RKO (cell line): ENCODE measurements around the gene L3MBTL1.

ENCODE experiments used
- DNase-seq: peaks from one replicate; pipeline ENCODE4 v3.0.0-alpha.2; 2016; ENCODE audit warnings: low spot score

Gene L3MBTL1

DNA sequence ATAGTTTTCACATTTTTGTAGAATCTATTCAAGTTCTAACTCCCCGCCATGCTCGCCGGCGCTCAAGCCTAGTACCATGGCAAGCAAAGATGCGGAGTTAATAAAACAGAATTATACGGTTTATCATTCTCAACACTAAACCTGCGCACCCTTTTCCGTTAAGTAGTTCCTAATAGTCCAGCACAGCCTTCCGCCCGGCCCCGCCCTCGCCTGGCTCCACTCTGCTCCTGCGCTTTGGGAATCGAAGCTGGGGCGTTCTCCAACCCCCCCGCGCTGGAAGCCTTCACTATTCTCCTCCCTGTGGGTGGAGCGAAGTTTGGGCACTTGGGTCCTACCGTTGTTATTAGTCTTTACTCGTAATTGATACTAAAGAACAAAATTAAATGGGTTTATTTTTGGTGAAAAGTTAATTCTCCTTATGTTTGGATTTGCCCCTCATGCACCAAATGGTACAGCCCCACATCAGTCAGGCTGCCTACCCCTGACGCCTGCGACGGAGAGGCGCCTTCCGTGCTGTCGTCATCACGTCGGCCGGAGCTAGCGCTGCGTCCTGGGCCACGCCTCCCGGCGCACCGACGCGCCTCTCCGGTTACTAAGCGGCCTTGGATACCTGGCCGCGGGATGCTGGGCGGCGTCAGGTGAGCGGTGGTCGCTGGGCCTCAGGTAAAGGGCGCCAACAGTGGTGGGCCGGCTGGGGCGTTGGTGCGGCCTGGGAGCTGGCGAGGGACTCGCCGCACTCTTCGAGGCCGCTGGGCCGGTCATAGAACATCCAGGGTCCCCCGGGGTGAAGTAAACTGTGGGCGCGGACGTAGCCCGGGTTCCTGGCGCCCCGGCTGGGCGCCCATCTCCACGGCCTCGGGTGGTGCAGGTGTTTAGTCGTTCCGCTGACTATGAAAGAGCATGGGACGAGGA lies 83.2 kb downstream of the L3MBTL1 start, which contains the start of gene IFT52:
TSS of gene IFT52 (plus strand) at position 546 of the 912 bp plus-strand sequence. CDS start 3,762 bp downstream, outside the sequence.
- DNase-seq, result peak; percentile 94
